ENCODE measurements around the gene WFS1.

The WFS1 gene

DNA sequence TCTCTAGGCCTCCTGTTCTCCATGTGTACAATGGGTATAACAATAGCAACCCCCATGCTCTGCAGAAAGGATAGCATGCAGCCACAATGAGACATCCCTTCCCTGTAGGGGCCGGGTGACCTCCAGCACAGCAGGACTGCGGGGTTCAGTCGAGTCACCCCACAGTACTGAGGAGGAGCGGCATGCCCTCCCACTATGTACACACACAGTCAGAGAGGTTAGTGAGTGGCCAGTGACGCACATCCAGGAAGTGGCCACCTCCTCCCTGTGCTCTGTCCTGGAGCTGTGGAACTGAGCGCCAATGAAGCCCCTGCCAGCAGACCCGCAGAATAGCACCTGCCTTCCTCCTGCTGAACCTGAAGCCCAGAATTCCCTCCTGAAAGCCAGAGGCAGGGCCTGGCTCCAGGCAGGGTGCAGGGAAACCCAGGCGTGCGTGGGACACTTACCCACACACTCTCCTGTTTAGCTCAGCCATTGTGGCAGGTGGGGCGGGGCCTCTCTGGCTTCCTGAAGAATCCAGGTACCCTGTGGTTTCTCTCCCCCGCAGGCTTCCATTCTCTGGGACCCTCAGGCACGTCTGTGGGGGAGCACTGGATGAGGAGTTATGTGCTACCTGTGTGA is 50.0 kb downstream of the WFS1 start:
- DNase-seq (ENCODE audit: low read depth): no peak
- TF ChIP-seq, protein P1, sequence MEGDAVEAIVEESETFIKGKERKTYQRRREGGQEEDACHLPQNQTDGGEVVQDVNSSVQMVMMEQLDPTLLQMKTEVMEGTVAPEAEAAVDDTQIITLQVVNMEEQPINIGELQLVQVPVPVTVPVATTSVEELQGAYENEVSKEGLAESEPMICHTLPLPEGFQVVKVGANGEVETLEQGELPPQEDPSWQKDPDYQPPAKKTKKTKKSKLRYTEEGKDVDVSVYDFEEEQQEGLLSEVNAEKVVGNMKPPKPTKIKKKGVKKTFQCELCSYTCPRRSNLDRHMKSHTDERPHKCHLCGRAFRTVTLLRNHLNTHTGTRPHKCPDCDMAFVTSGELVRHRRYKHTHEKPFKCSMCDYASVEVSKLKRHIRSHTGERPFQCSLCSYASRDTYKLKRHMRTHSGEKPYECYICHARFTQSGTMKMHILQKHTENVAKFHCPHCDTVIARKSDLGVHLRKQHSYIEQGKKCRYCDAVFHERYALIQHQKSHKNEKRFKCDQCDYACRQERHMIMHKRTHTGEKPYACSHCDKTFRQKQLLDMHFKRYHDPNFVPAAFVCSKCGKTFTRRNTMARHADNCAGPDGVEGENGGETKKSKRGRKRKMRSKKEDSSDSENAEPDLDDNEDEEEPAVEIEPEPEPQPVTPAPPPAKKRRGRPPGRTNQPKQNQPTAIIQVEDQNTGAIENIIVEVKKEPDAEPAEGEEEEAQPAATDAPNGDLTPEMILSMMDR (IDR thresholded peaks at IDR 0.05; ENCODE audit: control insufficient read depth, insufficient read depth, low read depth, low read length, missing control alignments): no peak
- no peak overlapping the region for H3K4me3 ChIP-seq (ENCODE audit: control insufficient read depth, low read depth, low read length)

DNA sequence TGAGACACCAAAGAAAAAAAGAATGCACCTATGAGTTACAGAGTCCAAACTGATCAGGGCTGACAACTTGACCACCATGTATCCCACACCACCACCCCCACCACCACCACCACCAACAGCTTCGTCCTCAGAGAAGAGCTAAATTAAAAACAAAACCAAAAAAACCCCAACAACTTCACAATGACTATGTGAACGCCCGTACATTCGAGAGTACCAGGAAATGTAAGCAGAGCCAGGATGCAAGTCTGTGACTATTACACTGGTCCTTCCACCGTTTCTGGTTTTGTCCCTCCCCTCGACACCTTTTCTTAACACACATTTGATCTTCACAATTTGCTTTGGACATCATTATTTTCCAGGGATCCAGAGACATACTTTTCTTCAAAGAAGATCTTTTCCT is 51.0 kb downstream of the WFS1 start:
- TF ChIP-seq, protein P1 (IDR thresholded peaks at IDR 0.05; ENCODE audit: control insufficient read depth, insufficient read depth, low read depth, low read length, missing control alignments): no peak
- H3K4me3 ChIP-seq (ENCODE audit: control insufficient read depth, low read depth, low read length): no peak overlapping the region
- no peak for DNase-seq (ENCODE audit: low read depth)

DNA sequence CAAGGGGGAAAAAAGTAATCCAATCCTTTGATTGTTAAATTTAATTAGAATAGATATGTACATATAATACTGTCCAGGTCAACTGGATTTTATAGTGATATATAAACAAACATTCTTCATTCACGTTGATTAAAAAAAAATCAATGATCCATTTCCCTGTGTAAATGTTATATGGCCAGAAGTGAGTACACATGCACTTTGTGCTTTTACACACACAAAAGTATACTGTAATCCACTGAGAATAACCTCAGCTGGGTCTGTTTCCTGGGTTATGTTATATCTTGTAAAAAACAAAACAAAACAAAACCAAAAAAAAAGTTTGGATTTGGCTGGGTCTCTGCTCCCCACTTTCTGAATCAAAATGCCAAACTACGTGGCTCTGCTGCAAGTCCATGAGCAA is 51.7 kb downstream of the WFS1 start:
- H3K4me3 ChIP-seq (ENCODE audit: control insufficient read depth, low read depth, low read length): no peak overlapping the region
- DNase-seq (ENCODE audit: low read depth): no peak
- TF ChIP-seq, protein P1 (IDR thresholded peaks at IDR 0.05; ENCODE audit: control insufficient read depth, insufficient read depth, low read depth, low read length, missing control alignments): no peak

DNA sequence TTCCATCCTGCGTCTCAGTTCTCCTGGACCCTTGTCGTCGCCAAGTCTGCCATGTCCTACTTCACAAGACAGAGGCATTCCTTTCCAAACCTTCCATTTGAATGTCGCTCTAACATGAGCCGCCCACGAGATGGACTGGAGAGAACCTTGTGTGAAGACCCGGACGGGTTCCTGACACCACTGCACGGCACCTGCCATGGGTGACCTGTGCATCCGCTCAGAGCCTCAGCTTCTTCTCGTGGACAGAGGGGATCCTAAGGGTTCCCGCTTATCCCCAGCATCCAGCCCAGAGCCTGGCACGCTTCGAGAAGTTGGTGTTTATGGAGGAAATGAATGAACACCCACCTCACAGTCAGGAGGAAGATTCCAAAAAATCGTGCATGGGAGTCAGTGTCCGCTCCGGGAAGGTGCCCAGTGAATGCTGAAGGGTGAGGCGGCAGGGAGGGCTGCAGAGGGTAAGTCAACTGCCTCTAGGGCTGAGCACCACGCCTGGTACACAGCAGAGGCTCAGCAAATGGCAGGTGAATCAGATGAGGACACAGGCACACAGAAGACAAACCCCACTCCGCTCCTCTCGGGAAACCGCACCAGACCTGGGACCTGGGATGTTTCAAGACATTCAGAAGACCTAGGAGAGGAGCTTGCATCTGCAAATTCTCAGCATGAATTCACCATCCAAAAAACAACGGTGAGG is 52.6 kb downstream of the WFS1 start:
- no peak for DNase-seq (ENCODE audit: low read depth)
- TF ChIP-seq, protein P1 (IDR thresholded peaks at IDR 0.05; ENCODE audit: control insufficient read depth, insufficient read depth, low read depth, low read length, missing control alignments): no peak
- no peak overlapping the region for H3K4me3 ChIP-seq (ENCODE audit: control insufficient read depth, low read depth, low read length)

DNA sequence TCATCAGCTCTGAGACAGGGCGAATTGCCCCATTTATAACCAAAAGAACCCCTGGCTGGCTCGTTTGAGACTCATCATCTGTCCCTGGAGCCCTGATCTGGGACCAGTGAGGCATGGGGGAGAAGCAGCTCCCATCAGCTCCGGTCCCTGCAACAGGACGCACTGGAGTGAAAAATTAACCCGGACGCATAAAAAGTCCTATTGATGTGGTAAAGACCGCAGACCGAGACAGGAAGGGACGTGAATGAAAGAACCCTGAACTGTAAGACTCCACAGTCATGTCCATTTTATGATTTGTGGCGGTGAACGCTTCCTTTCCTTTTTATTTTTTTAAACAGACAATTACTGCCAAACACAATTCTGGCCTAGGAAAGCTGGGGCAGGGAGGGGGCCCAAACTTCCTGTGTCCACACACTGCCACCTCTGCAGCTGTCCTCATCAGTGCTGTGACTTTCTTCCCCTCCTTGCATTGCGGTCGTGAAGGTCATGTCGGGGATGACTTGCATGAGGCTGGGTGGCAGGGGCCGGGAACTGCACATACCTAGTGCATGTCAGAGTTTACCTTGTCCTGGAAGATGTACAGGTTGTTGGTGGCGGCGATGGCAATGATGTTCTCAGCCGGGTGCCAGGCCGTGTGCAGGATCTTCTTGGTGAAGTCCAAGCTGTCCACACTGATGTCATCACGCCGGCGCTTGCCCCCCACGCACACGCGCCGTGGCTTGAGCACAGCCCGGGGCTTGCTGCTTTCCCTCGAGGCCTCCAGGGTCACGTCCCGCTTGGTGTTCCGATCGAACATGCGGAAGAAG is 53.3 kb downstream of the WFS1 start:
- H3K4me3 ChIP-seq (ENCODE audit: control insufficient read depth, low read depth, low read length): no peak overlapping the region
- TF ChIP-seq, protein P1 (IDR thresholded peaks at IDR 0.05; ENCODE audit: control insufficient read depth, insufficient read depth, low read depth, low read length, missing control alignments): no peak
- no peak for DNase-seq (ENCODE audit: low read depth)

DNA sequence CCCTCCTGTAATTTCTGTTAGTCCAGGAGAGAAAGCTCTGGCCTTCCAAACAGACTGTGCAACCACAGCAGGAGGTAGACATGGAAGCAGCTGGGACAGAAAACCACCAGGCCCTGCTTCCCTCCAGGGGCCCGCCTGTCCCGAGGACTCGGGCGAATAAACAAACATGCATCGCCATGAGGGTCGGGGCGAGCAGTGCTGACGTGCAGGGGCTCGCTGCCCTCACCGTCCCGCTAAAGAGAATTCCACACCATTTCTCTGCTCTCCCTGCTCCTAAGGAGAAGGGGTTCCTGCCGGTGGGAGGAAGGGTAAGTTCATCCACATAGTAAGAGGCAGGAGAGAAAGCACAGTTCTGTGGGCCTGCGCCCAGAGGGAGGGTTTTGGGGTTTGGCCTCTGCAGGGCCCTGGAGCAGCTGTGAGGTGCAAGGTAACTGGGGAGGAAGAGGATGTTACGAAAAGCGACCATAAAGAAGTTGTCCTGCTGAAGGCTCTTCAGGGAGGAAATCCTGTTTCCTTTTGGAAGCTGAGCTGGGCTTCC is 54.9 kb downstream of the WFS1 start:
- DNase-seq (ENCODE audit: low read depth): no peak
- TF ChIP-seq, protein P1 (IDR thresholded peaks at IDR 0.05; ENCODE audit: control insufficient read depth, insufficient read depth, low read depth, low read length, missing control alignments): no peak
- no peak overlapping the region for H3K4me3 ChIP-seq (ENCODE audit: control insufficient read depth, low read depth, low read length)
